Peyer's patch (tissue), 4 donors: Measurements from ENCODE around the gene ARGFX.

ENCODE experiments used
- POLR2A ChIP-seq, 2 donors: fragments of 450-650 bp; IDR thresholded peaks; one replicate each; pipeline ENCODE4 v1.5.1; 2017; ENCODE audit warnings: antibody characterized with exemption in 2 of 2, mild to moderate bottlenecking in 2 of 2, moderate library complexity in 2 of 2
- TF ChIP-seq, protein P1 (sequence below), 6 experiments: fragments of 450-650 bp in 4 of 6; fragments of 200-600 bp in 2 of 6; sonication (generic) in 1 of 6; IDR thresholded peaks; one replicate each; pipeline ENCODE4 v1.5.1; 2017 to 2019; ENCODE audit warnings: antibody characterized with exemption in 6 of 6, mild to moderate bottlenecking in 3 of 6, moderate library complexity in 1 of 6

DNA sequence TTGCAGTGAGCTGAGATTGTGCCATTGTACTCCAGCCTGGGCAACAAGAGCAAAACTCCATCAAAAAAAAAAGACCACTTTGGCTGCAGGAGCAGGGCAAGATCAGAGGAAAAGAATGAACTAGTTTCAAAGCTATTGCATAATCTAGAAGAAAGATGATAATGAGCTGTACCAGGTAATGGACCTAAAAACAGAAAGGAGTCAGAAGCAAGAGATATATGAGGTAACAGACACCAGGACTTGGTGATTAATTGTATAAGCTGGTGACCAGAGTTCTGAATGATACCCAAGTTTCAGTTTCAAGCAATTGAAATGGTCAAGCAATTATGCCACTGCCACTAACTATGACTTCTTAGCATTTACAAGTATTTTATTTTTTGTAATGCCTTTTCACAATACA lies 24.8 kb upstream of the ARGFX start:
- TF ChIP-seq, protein P1, sequence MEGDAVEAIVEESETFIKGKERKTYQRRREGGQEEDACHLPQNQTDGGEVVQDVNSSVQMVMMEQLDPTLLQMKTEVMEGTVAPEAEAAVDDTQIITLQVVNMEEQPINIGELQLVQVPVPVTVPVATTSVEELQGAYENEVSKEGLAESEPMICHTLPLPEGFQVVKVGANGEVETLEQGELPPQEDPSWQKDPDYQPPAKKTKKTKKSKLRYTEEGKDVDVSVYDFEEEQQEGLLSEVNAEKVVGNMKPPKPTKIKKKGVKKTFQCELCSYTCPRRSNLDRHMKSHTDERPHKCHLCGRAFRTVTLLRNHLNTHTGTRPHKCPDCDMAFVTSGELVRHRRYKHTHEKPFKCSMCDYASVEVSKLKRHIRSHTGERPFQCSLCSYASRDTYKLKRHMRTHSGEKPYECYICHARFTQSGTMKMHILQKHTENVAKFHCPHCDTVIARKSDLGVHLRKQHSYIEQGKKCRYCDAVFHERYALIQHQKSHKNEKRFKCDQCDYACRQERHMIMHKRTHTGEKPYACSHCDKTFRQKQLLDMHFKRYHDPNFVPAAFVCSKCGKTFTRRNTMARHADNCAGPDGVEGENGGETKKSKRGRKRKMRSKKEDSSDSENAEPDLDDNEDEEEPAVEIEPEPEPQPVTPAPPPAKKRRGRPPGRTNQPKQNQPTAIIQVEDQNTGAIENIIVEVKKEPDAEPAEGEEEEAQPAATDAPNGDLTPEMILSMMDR (IDR thresholded peaks at IDR 0.05) = no peak
- no peak for TF ChIP-seq POLR2A (IDR thresholded peaks at IDR 0.05)
